Erythroblast (primary cell): ENCODE results near the gene MICAL2.

Experiments
- GATA1 ChIP-seq: IDR thresholded peaks from 2 replicates; pipeline ENCODE4 v1.6.1; 2011; ENCODE audit warnings: low read depth, mild to moderate bottlenecking, control low read depth, low read length, moderate library complexity
- POLR2A ChIP-seq: IDR thresholded peaks from 2 replicates; pipeline ENCODE4 v1.6.1; 2011; ENCODE audit warnings: mild to moderate bottlenecking, low read length

DNA sequence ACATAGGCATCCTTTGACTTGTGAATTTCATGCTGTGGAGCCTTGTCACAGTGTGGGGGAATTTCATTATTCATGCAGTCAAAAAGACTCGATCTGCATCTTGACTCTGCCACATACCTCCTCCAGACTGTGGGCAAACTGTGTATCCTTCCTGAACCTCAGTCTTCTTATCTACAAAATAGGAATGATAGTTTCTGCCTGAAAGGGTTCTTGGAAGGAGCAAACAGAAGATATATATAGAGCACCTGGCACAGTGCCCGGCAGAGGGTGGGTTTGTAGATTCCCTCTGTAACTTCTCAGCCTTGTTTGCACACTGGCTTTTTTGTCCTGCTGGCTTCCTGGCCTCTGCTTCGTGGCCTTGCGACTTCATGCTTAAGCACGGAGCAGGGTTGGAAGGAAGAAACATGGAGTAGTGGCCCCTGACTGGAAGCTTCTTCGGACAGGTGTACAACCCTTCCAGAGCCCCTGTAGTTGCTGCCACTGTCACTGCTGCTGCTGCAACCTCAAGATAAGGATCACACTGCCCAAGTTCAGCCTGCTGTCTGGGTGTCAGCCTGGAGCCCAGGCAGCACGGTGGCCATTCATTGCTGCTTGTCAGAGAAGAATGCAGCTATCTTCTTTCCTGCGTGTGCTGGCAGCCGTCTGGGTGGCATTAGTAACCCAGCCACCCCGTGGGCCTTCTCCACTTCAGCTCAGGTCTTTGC is 106.4 kb downstream of the MICAL2 start:
- TF ChIP-seq POLR2A, result no peak
- TF ChIP-seq GATA1, result no peak
